Hepatocyte (in vitro differentiated cells): ENCODE data around the gene RUNX3. TPM values are rescaled to one million over a fixed set of nuclear protein-coding genes. Genes with fewer than 3 reads are reported as not detected.

ENCODE experiments used
- DNase-seq: peaks from one replicate; pipeline ENCODE4 v3.0.0-alpha.2; 2016; ENCODE audit warnings: low spot score
- H2AFZ ChIP-seq: fragments of 200-600 bp; sonication (generic); 2 replicates; pipeline ENCODE4 v1.6.0; 2016; ENCODE audit warnings: antibody characterized with exemption, mild to moderate bottlenecking
- H3K27ac ChIP-seq: fragments of 200-600 bp; sonication (generic); 2 replicates; pipeline ENCODE4 v1.5.1; 2016; ENCODE audit warnings: mild to moderate bottlenecking
- H3K27me3 ChIP-seq: fragments of 200-600 bp; sonication (generic); 2 replicates; pipeline ENCODE4 v1.6.1; 2016
- H3K36me3 ChIP-seq: fragments of 200-600 bp; sonication (generic); replicated peaks from 2 replicates; pipeline ENCODE4 v1.5.1; 2016; ENCODE audit warnings: low read depth; ENCODE audit not compliant: insufficient read depth
- H3K4me1 ChIP-seq: fragments of 200-600 bp; sonication (generic); 2 replicates; pipeline ENCODE4 v1.5.1; 2016; ENCODE audit warnings: mild to moderate bottlenecking, moderate library complexity; ENCODE audit not compliant: insufficient read depth
- H3K4me2 ChIP-seq: fragments of 200-600 bp; sonication (generic); 2 replicates; pipeline ENCODE4 v1.6.0; 2016
- H3K4me3 ChIP-seq: fragments of 200-600 bp; sonication (generic); 2 replicates; pipeline ENCODE4 v1.5.1; 2016; ENCODE audit warnings: mild to moderate bottlenecking
- H3K79me2 ChIP-seq: fragments of 200-600 bp; sonication (generic); 2 replicates; pipeline ENCODE4 v1.6.0; 2017; ENCODE audit warnings: mild to moderate bottlenecking
- H3K9me2 ChIP-seq: fragments of 200-600 bp; sonication (generic); replicated peaks from 2 replicates; pipeline ENCODE4 v1.6.0; 2017; ENCODE audit warnings: mild to moderate bottlenecking; ENCODE audit not compliant: insufficient read depth
- H3K9me3 ChIP-seq: fragments of 200-600 bp; sonication (generic); 2 replicates; pipeline ENCODE4 v1.5.1; 2016; ENCODE audit warnings: low read depth, mild to moderate bottlenecking
- H4K20me1 ChIP-seq: fragments of 200-600 bp; sonication (generic); 2 replicates; pipeline ENCODE4 v1.6.0; 2016; ENCODE audit warnings: mild to moderate bottlenecking; ENCODE audit not compliant: insufficient read depth, poor library complexity, severe bottlenecking
- CTCF ChIP-seq: fragments of 200-600 bp; sonication (generic); IDR thresholded peaks from 2 replicates; pipeline ENCODE4 v1.5.1; 2016; ENCODE audit warnings: antibody characterized with exemption, mild to moderate bottlenecking; ENCODE audit not compliant: poor library complexity
- EZH2 ChIP-seq: fragments of 200-600 bp; sonication (generic); IDR thresholded peaks from 2 replicates; pipeline ENCODE4 v1.6.1; 2016; ENCODE audit warnings: antibody characterized with exemption, mild to moderate bottlenecking, borderline replicate concordance
- EZH2phosphoT487 ChIP-seq: fragments of 200-600 bp; sonication (generic); IDR thresholded peaks from one replicate; pipeline ENCODE4 v1.6.1; 2018; ENCODE audit warnings: antibody characterized with exemption, mild to moderate bottlenecking, low read depth, moderate library complexity; ENCODE audit not compliant: unreplicated experiment, severe bottlenecking
- WGBS: methylation state at CpG from one replicate; pipeline ENCODE4 v1.1.6; 2016; ENCODE audit warnings: low lambda C conversion rate; ENCODE audit errors: missing lambda C conversion rate; 5-methylcytosine and 5-hydroxymethylcytosine counted together
- polyA plus RNA-seq: library from polyadenylated mRNA; unstranded; fragments of >200 nt; fragmentation: Nextera tagmentation; extraction: Ambion mirVana; gene quantifications from 2 replicates; pipeline ENCODE4 v1.2.1, GENCODE V29; 2016
- total RNA-seq: library from RNA; depleted of rRNA; stranded (reverse); fragments of >200 nt; gene quantifications from 2 replicates; pipeline ENCODE4 v1.2.3, GENCODE V29; 2014

RUNX3 gene
- total and polyA plus RNA-seq, 2 experiments from 2014 or later: 0.13 to 0.16 TPM

GRCh38 chr1:24955161-24955560 is 25.1 kb upstream of the RUNX3 start:
- 77% methylated on average over 5 of the region's 5 CpGs for WGBS
- Histone ChIP-seq H3K27me3 (no peaks in the 10 kb centered on the region), H3K4me1 (no peaks in the 10 kb centered on the region), H3K79me2 (no peaks in the 10 kb centered on the region), H3K4me3 (no peak overlapping the region), H3K4me2 (no peak overlapping the region), H2AFZ (no peak overlapping the region), H3K36me3 (no peaks in the 10 kb centered on the region), H4K20me1 (no peaks in the 10 kb centered on the region), H3K9me2 (no peaks in the 10 kb centered on the region), H3K9me3 (no peaks in the 10 kb centered on the region), H3K27ac (no peak overlapping the region)
- no peak for DNase-seq
- TF ChIP-seq EZH2phosphoT487 (no peak), CTCF (no peak), EZH2 (no peak)

DNA sequence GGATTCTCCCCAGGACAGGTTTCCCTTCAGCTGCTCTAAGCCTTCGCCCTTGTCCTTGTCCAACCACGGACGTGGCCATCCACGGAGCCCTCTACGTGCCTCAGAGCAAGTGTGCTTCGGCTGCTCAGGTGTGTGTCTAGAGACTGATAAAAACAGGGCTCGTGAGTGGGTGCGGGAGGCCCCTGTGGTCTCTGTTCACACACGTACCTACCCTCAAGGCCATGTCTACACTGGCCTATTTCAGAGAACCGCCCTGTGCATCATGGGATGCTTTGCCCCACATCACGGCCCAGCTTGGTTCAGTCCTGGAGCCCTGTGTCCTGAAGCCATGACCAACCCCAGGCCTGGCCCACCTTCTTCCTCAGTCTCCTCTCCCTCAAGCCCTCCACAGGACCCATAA is 24.6 kb upstream of the RUNX3 start:
- DNase-seq: no peak
- TF ChIP-seq EZH2phosphoT487 (no peak), EZH2 (no peak), CTCF (no peak)
- H2AFZ ChIP-seq: no peak overlapping the region

GRCh38 chr1:24954022-24954421 is 23.9 kb upstream of the RUNX3 start:
- H3K27me3 ChIP-seq: no peaks in the 10 kb centered on the region
- H4K20me1 ChIP-seq: no peaks in the 10 kb centered on the region
- no peak overlapping the region for H3K27ac ChIP-seq
- WGBS: 92% methylated on average over 6 of the region's 6 CpGs
- no peak overlapping the region for H2AFZ ChIP-seq
- no peaks in the 10 kb centered on the region for H3K79me2 ChIP-seq
- TF ChIP-seq CTCF (no peak), EZH2 (no peak), EZH2phosphoT487 (no peak)
- H3K4me3 ChIP-seq: no peak overlapping the region
- no peaks in the 10 kb centered on the region for H3K9me2 ChIP-seq
- no peaks in the 10 kb centered on the region for H3K9me3 ChIP-seq
- H3K36me3 ChIP-seq: no peaks in the 10 kb centered on the region
- no peak overlapping the region for H3K4me2 ChIP-seq
- no peak for DNase-seq
- H3K4me1 ChIP-seq: no peaks in the 10 kb centered on the region

More for the DNA sequence above, 24.6 kb upstream of the RUNX3 start:
- H3K27me3 ChIP-seq: no peaks in the 10 kb centered on the region
- H3K36me3 ChIP-seq: no peaks in the 10 kb centered on the region
- no peaks in the 10 kb centered on the region for H3K9me3 ChIP-seq
- no peaks in the 10 kb centered on the region for H3K4me1 ChIP-seq
- H3K27ac ChIP-seq: no peak overlapping the region
- no peaks in the 10 kb centered on the region for H3K79me2 ChIP-seq
- WGBS: 94% methylated on average over 11 of the region's 11 CpGs
- H3K9me2 ChIP-seq: no peaks in the 10 kb centered on the region
- H3K4me3 ChIP-seq: no peak overlapping the region
- no peak overlapping the region for H3K4me2 ChIP-seq
- H4K20me1 ChIP-seq: no peaks in the 10 kb centered on the region

DNA sequence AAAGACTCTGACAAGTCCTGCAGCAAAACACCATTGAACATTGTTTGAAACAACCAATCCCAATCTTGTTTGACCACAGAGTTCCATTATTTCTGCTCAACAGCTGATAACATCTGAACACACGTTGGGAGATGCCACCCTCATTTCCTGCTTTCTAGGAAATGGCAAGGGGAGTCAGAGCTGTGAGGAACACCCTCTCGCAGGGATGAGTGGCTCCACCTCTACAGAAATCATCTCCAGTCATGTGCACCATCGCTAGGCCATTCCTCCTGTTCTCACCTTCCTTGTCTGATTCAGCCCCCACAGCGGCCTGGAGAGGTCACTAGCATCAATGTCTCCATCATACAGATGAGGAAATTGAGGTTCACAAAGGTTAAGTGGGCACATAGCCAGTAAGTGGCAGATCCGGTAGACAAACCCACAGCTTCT is 22.4 kb upstream of the RUNX3 start:
- Histone ChIP-seq H3K79me2 (no peaks in the 10 kb centered on the region), H3K27me3 (no peaks in the 10 kb centered on the region), H2AFZ (no peak overlapping the region), H3K4me2 (no peak overlapping the region), H3K36me3 (no peaks in the 10 kb centered on the region), H4K20me1 (no peaks in the 10 kb centered on the region), H3K4me3 (no peak overlapping the region), H3K9me3 (no peaks in the 10 kb centered on the region), H3K4me1 (no peaks in the 10 kb centered on the region), H3K27ac (no peak overlapping the region), H3K9me2 (no peaks in the 10 kb centered on the region)
- no peak for DNase-seq
- WGBS: 69% methylated on average over 5 of the region's 5 CpGs
- no peak for TF ChIP-seq EZH2phosphoT487
- TF ChIP-seq CTCF: no peak
- TF ChIP-seq EZH2: no peak
